Sigmoid colon (tissue), 7 donors: ENCODE results near the gene PHACTR3. TPM values are rescaled to one million over a fixed set of nuclear protein-coding genes. Genes with fewer than 3 reads are reported as not detected.

Source experiments
- DNase-seq: peaks from one replicate; pipeline ENCODE4 v3.0.0-alpha.2; 2019
- H3K27ac ChIP-seq, 4 donors: fragments of 200-600 bp; sonication (generic); one replicate each; pipeline ENCODE4 v1.5.1; 2016 to 2019; ENCODE audit warnings: mild to moderate bottlenecking in 1 of 4
- H3K27me3 ChIP-seq, 3 donors: fragments of 200-600 bp; sonication (generic); one replicate each; pipeline ENCODE4 v1.5.1; 2019; ENCODE audit warnings: mild to moderate bottlenecking in 1 of 3
- H3K36me3 ChIP-seq, 4 donors: fragments of 200-600 bp; sonication (generic); one replicate each; pipeline ENCODE4 v1.5.1; 2016 to 2019
- H3K4me1 ChIP-seq, 4 donors: fragments of 200-600 bp; sonication (generic); one replicate each; pipeline ENCODE4 v1.5.1; 2017 to 2019
- H3K4me3 ChIP-seq, 4 donors: fragments of 200-600 bp; sonication (generic); one replicate each; pipeline ENCODE4 v1.5.1; 2017 to 2019; ENCODE audit warnings: mild to moderate bottlenecking in 2 of 4, moderate library complexity in 1 of 4
- H3K9me3 ChIP-seq, 4 donors: fragments of 200-600 bp in 3 of 4; sonication (generic) in 3 of 4; one replicate each; pipeline versions ENCODE4 v1.5.1 to v1.6.1; 2013 to 2019
- CTCF ChIP-seq, 4 experiments: fragments of 450-650 bp in 3 of 4; fragments of 200-600 bp in 1 of 4; IDR thresholded peaks; one replicate each; pipeline ENCODE4 v1.5.1; 2016 to 2019; ENCODE audit warnings: antibody characterized with exemption in 4 of 4, mild to moderate bottlenecking in 3 of 4, moderate library complexity in 2 of 4
- EP300 ChIP-seq, 4 donors: sonication (generic); formaldehyde crosslinking; IDR thresholded peaks; one replicate each; pipeline ENCODE4 v1.6.1; 2017; ENCODE audit warnings: antibody characterized with exemption in 4 of 4
- POLR2A ChIP-seq, 2 donors: fragments of 450-650 bp; IDR thresholded peaks; one replicate each; pipeline ENCODE4 v1.6.1; 2016; ENCODE audit warnings: antibody characterized with exemption in 2 of 2, mild to moderate bottlenecking in 2 of 2, moderate library complexity in 2 of 2
- POLR2AphosphoS5 ChIP-seq, 4 donors: sonication (generic); formaldehyde crosslinking; IDR thresholded peaks; one replicate each; pipeline ENCODE4 v1.6.1; 2017; ENCODE audit warnings: antibody characterized with exemption in 4 of 4
- WGBS, 2 donors: extraction: QIAGEN DNeasy Blood & Tissue Kit; methylation state at CpG; one replicate each; pipeline ENCODE4 v1.1.7; 2013; 5-methylcytosine and 5-hydroxymethylcytosine counted together
- intact Hi-C: fragments of 100-400 bp; cut with DNase I; formaldehyde crosslinking; loops from one replicate; pipeline ENCODE4 v1.15.1; 2023
- polyA plus RNA-seq, 3 donors: library from polyadenylated mRNA; stranded (reverse); fragments of 200-250 nt; gene quantifications; one replicate each; pipeline ENCODE4 v1.2.3, GENCODE V29; 2013
- total RNA-seq, 4 donors: library from RNA; depleted of rRNA; stranded (reverse); fragments of >200 nt; gene quantifications; one replicate each; pipeline ENCODE4 v1.1.0, GENCODE V29; 2016
- donor health status: healthy with polysubstance abuse.
- donor health status: Bipolar disorder and iron deficiency.
- donor health status: healthy.

PHACTR3 gene
- total and polyA plus RNA-seq, 7 donors: under 0.01 to 1.5 (median 0.81) TPM

GRCh38 chr20:59680852-59681251 lies 76.5 kb downstream of the PHACTR3 start:
- Histone ChIP-seq H3K9me3 (no peaks in the 10 kb centered on the region), H3K27ac (no peak overlapping the region), H3K4me1 (no peaks in the 10 kb centered on the region), H3K27me3 (peaks cover 0 to 16% (median 16%) of the 10 kb centered on the region in 3 donors), H3K4me3 (no peak overlapping the region), H3K36me3 (no peaks in the 10 kb centered on the region)
- intact Hi-C loops: no loop called here
- TF ChIP-seq EP300 (IDR thresholded peaks at IDR 0.05) (no peak), POLR2A (IDR thresholded peaks at IDR 0.05) (no peak), CTCF (IDR thresholded peaks at IDR 0.05) (no peak), POLR2AphosphoS5 (IDR thresholded peaks at IDR 0.05) (no peak)
- no peak for DNase-seq
- WGBS, 2 donors: 66 to 92% methylated on average over 1 of the region's 1 CpG

GRCh38 chr20:59682603-59683002 lies 78.3 kb downstream of the PHACTR3 start:
- no peak for DNase-seq
- TF ChIP-seq POLR2AphosphoS5 (IDR thresholded peaks at IDR 0.05) (no peak), POLR2A (IDR thresholded peaks at IDR 0.05) (no peak), CTCF (IDR thresholded peaks at IDR 0.05) (no peak), EP300 (IDR thresholded peaks at IDR 0.05) (no peak)
- no peak overlapping the region for H3K4me3 ChIP-seq
- intact Hi-C loops: no loop called here
- peaks cover 0 to 12% (median 6%) of the 10 kb centered on the region in 3 donors for H3K27me3 ChIP-seq
- WGBS, 2 donors: 75 to 79% methylated on average over 10 of the region's 10 CpGs
- H3K4me1 ChIP-seq: no peaks in the 10 kb centered on the region
- no peaks in the 10 kb centered on the region for H3K9me3 ChIP-seq
- H3K36me3 ChIP-seq: no peaks in the 10 kb centered on the region
- H3K27ac ChIP-seq: no peak overlapping the region

- DNase-seq: no peak
- H3K4me3 ChIP-seq: no peak overlapping the region
- no peaks in the 10 kb centered on the region for H3K36me3 ChIP-seq
- no peaks in the 10 kb centered on the region for H3K4me1 ChIP-seq
- no peak for TF ChIP-seq POLR2A (IDR thresholded peaks at IDR 0.05)
- TF ChIP-seq CTCF (IDR thresholded peaks at IDR 0.05): no peak
- no peak for TF ChIP-seq POLR2AphosphoS5 (IDR thresholded peaks at IDR 0.05)
- no peak for TF ChIP-seq EP300 (IDR thresholded peaks at IDR 0.05)
- no peaks in the 10 kb centered on the region for H3K9me3 ChIP-seq
- WGBS, 2 donors: 88 to 91% methylated on average over 7 of the region's 7 CpGs
- intact Hi-C loops: no loop called here
- no peak overlapping the region for H3K27ac ChIP-seq
- peaks cover 0 to 8% (median under 1%) of the 10 kb centered on the region in 3 donors for H3K27me3 ChIP-seq
Measured at GRCh38 chr20:59683181-59683580, 78.8 kb downstream of the PHACTR3 start.

GRCh38 chr20:59684685-59685242 lies 80.4 kb downstream of the PHACTR3 start:
- no peak for TF ChIP-seq POLR2A (IDR thresholded peaks at IDR 0.05)
- no peak for TF ChIP-seq EP300 (IDR thresholded peaks at IDR 0.05)
- no peak for TF ChIP-seq POLR2AphosphoS5 (IDR thresholded peaks at IDR 0.05)
- no peak for TF ChIP-seq CTCF (IDR thresholded peaks at IDR 0.05)
- H3K4me3 ChIP-seq: no peak overlapping the region

More at GRCh38 chr20:59684685-59685242, 80.4 kb downstream of the PHACTR3 start:
- Histone ChIP-seq H3K27ac (no peak overlapping the region), H3K27me3 (no peaks in the 10 kb centered on the region), H3K4me1 (no peaks in the 10 kb centered on the region), H3K36me3 (no peaks in the 10 kb centered on the region), H3K9me3 (no peaks in the 10 kb centered on the region)
- 82 to 86% methylated on average over 9 of the region's 9 CpGs for WGBS, 2 donors
- no peak for DNase-seq
- intact Hi-C loops: no loop called here
